ENCODE results near the gene FAM13A.
"Not testable (repeated sequence)": the region's sequence is repeated elsewhere in the genome, so short reads cannot be mapped to it uniquely, and the experiment has no call there.

The FAM13A gene

DNA sequence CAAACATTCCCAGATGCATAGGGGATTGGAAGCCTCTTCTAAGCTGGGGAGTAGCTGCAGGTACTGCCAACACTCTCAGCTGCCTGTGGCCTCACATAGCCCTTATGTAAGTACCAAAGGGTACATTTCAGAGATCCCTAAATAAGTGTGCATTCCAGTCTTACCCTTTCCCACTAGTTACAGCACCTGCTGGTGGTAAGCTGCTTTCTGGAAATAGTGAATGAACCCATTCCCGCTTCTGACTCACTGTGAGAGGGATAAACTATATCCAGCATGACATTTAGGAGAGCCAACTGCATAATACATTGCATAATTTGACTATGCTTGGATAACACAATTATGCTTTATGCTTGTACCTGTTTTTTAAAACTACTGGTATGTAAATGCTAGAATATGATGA is 149.0 kb downstream of the FAM13A start:
- H3K36me3 ChIP-seq (replicated peaks in 1 of 2; ENCODE audit: control insufficient read depth in 2 of 2, insufficient read depth in 2 of 2, low read length in 2 of 2) = peaks cover 4 to 7% of the 10 kb centered on the region in 2 donors
- H2BK5ac ChIP-seq (ENCODE audit: low read length) = no peak overlapping the region
- no peak overlapping the region for H2BK15ac ChIP-seq (ENCODE audit: low read length)
- DNase-seq (ENCODE audit: low spot score) = no peak
- no peak overlapping the region for H2BK120ac ChIP-seq (ENCODE audit: low read depth, low read length)
- no peaks in the 10 kb centered on the region for H3K4me1 ChIP-seq (ENCODE audit: control insufficient read depth in 2 of 2, insufficient read depth in 1 of 2, low read depth in 1 of 2, low read length in 2 of 2)
- H3K27me3 ChIP-seq (ENCODE audit: control insufficient read depth in 3 of 3, insufficient read depth in 3 of 3, low read depth in 1 of 3, low read length in 3 of 3) = no peaks in the 10 kb centered on the region
- H3K9ac ChIP-seq (ENCODE audit: low read depth, low read length, poor library complexity) = no peak overlapping the region
- no peak overlapping the region for H3K27ac ChIP-seq (replicated peaks; ENCODE audit: low read length)
- no peak overlapping the region for H3K4ac ChIP-seq (ENCODE audit: low read length)
- no peak overlapping the region for H3K23ac ChIP-seq (ENCODE audit: low read depth, low read length, poor library complexity)
- no peak overlapping the region for H3K18ac ChIP-seq (ENCODE audit: low read length)
- H3K79me1 ChIP-seq (ENCODE audit: low read depth, low read length) = peaks cover 2% of the 10 kb centered on the region
- no peak overlapping the region for H3K4me3 ChIP-seq (ENCODE audit: low read length in 2 of 2)
- no peak overlapping the region for H2AK5ac ChIP-seq (ENCODE audit: low read depth, low read length)
- H3K14ac ChIP-seq (ENCODE audit: low read length) = no peak overlapping the region
- H3K4me2 ChIP-seq (ENCODE audit: insufficient read depth, low read length, poor library complexity, severe bottlenecking) = no peak overlapping the region
- no peak overlapping the region for H4K91ac ChIP-seq (ENCODE audit: low read depth, low read length, poor library complexity)
- no peak overlapping the region for H4K8ac ChIP-seq (ENCODE audit: low read depth, low read length)
- no peak overlapping the region for H2AFZ ChIP-seq (ENCODE audit: low read length)
- no peak overlapping the region for H2BK12ac ChIP-seq (ENCODE audit: low read length)
- no CpG with 5 or more reads among the region's 1 CpG for WGBS, 2 donors (ENCODE audit: extremely low coverage in 2 of 2, insufficient read length in 2 of 2, insufficient replicate concordance in 1 of 2)
- peaks cover 2 to 5% of the 10 kb centered on the region in 2 donors for H3K9me3 ChIP-seq (replicated peaks in 1 of 2; ENCODE audit: control insufficient read depth in 2 of 2, insufficient read depth in 1 of 2, low read depth in 1 of 2, low read length in 2 of 2)

DNA sequence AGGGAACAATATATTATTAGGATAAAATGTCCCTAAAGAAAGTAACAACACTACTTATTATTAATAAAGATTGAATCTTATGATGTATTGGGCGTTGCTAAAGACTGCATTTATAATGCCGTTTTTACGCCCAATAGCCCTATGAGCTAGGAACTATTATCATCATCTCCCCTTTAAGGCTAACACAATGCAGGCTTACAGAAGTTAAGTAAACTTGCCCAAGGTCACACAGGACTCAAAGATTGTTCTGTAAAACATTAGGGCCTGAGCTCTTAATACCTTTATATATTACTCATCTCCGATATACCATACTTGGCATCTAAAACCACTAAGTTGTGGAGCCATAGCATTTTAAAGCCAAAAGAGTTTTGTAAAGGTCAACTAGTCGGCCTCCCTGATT is 149.5 kb downstream of the FAM13A start:
- H3K4me2 ChIP-seq (ENCODE audit: insufficient read depth, low read length, poor library complexity, severe bottlenecking) = no peak overlapping the region
- no peak overlapping the region for H4K8ac ChIP-seq (ENCODE audit: low read depth, low read length)
- no peaks in the 10 kb centered on the region for H3K4me1 ChIP-seq (ENCODE audit: control insufficient read depth in 2 of 2, insufficient read depth in 1 of 2, low read depth in 1 of 2, low read length in 2 of 2)
- H3K79me1 ChIP-seq (ENCODE audit: low read depth, low read length) = peaks cover 2% of the 10 kb centered on the region
- H3K9me3 ChIP-seq (replicated peaks in 1 of 2; ENCODE audit: control insufficient read depth in 2 of 2, insufficient read depth in 1 of 2, low read depth in 1 of 2, low read length in 2 of 2) = peaks cover 2 to 5% of the 10 kb centered on the region in 2 donors
- H3K27ac ChIP-seq (replicated peaks; ENCODE audit: low read length) = no peak overlapping the region
- H3K14ac ChIP-seq (ENCODE audit: low read length) = no peak overlapping the region
- H3K4me3 ChIP-seq (ENCODE audit: low read length in 2 of 2) = no peak overlapping the region
- no peaks in the 10 kb centered on the region for H3K27me3 ChIP-seq (ENCODE audit: control insufficient read depth in 3 of 3, insufficient read depth in 3 of 3, low read depth in 1 of 3, low read length in 3 of 3)
- H4K91ac ChIP-seq (ENCODE audit: low read depth, low read length, poor library complexity) = no peak overlapping the region
- no peak overlapping the region for H2AFZ ChIP-seq (ENCODE audit: low read length)
- H2BK120ac ChIP-seq (ENCODE audit: low read depth, low read length) = no peak overlapping the region
- no peak overlapping the region for H3K23ac ChIP-seq (ENCODE audit: low read depth, low read length, poor library complexity)
- H2BK5ac ChIP-seq (ENCODE audit: low read length) = no peak overlapping the region
- no peak overlapping the region for H2BK15ac ChIP-seq (ENCODE audit: low read length)
- no peak overlapping the region for H2BK12ac ChIP-seq (ENCODE audit: low read length)
- H3K36me3 ChIP-seq (replicated peaks in 1 of 2; ENCODE audit: control insufficient read depth in 2 of 2, insufficient read depth in 2 of 2, low read length in 2 of 2) = peaks cover 4 to 7% of the 10 kb centered on the region in 2 donors
- no peak overlapping the region for H3K9ac ChIP-seq (ENCODE audit: low read depth, low read length, poor library complexity)
- H3K18ac ChIP-seq (ENCODE audit: low read length) = no peak overlapping the region
- H3K4ac ChIP-seq (ENCODE audit: low read length) = no peak overlapping the region
- H2AK5ac ChIP-seq (ENCODE audit: low read depth, low read length) = no peak overlapping the region
- no peak for DNase-seq (ENCODE audit: low spot score)
- WGBS, 2 donors (ENCODE audit: extremely low coverage in 2 of 2, insufficient read length in 2 of 2, insufficient replicate concordance in 1 of 2) = no CpG with 5 or more reads among the region's 5 CpGs

DNA sequence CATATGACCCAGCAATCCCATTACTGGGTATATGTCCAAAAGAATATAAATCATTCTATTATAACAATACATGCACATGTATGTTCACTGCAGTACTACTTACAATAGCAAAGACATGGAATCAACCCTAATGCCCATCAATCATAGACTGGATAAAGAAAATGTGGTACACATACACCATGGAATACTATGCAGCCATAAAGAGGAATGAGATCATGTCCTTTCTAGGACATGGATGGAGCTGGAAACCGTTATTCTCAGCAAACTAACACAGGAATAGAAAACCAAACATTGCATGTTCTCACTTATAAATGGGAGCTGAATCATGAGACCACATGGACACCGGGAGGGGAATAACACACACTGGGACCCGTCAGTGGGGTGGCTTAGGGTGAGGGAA is 152.7 kb downstream of the FAM13A start:
- not testable (repeated sequence) for H2BK12ac ChIP-seq (ENCODE audit: low read length); H2AK5ac ChIP-seq (ENCODE audit: low read depth, low read length); H3K9me3 ChIP-seq (replicated peaks in 1 of 2; ENCODE audit: control insufficient read depth in 2 of 2, insufficient read depth in 1 of 2, low read depth in 1 of 2, low read length in 2 of 2); H2AFZ ChIP-seq (ENCODE audit: low read length); H3K4ac ChIP-seq (ENCODE audit: low read length); H4K8ac ChIP-seq (ENCODE audit: low read depth, low read length); H3K79me1 ChIP-seq (ENCODE audit: low read depth, low read length); H3K14ac ChIP-seq (ENCODE audit: low read length); H2BK120ac ChIP-seq (ENCODE audit: low read depth, low read length); H3K9ac ChIP-seq (ENCODE audit: low read depth, low read length, poor library complexity); DNase-seq (ENCODE audit: low spot score); H3K23ac ChIP-seq (ENCODE audit: low read depth, low read length, poor library complexity); H3K4me2 ChIP-seq (ENCODE audit: insufficient read depth, low read length, poor library complexity, severe bottlenecking); H3K36me3 ChIP-seq (replicated peaks in 1 of 2; ENCODE audit: control insufficient read depth in 2 of 2, insufficient read depth in 2 of 2, low read length in 2 of 2); H3K4me1 ChIP-seq (ENCODE audit: control insufficient read depth in 2 of 2, insufficient read depth in 1 of 2, low read depth in 1 of 2, low read length in 2 of 2); H3K4me3 ChIP-seq (ENCODE audit: low read length in 2 of 2); H3K27me3 ChIP-seq (ENCODE audit: control insufficient read depth in 3 of 3, insufficient read depth in 3 of 3, low read depth in 1 of 3, low read length in 3 of 3); H3K27ac ChIP-seq (replicated peaks; ENCODE audit: low read length); H2BK15ac ChIP-seq (ENCODE audit: low read length); H2BK5ac ChIP-seq (ENCODE audit: low read length); H4K91ac ChIP-seq (ENCODE audit: low read depth, low read length, poor library complexity); H3K18ac ChIP-seq (ENCODE audit: low read length)
- no CpG with 5 or more reads among the region's 3 CpGs for WGBS, 2 donors (ENCODE audit: extremely low coverage in 2 of 2, insufficient read length in 2 of 2, insufficient replicate concordance in 1 of 2)

DNA sequence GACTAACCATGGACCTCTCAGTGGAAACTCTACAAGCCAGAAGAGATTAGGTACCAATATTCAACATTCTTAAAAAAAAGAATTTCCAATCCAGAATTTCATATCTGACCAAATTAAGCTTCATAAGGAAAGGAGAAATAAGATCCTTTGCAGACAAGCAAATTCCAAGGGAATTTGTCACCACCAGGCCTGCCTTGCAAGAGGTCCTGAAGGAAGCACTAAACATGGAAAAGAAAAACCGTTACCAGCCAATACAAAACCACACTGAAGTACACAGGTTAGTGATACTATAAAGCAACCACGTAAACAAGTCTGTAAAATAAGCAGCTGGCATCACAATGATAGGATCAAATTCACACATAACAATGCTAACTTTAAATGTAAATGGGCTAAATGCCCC is 156.6 kb downstream of the FAM13A start:
- Histone ChIP-seq H3K14ac (ENCODE audit: low read length) (no peak overlapping the region), H2BK5ac (ENCODE audit: low read length) (no peak overlapping the region), H4K91ac (ENCODE audit: low read depth, low read length, poor library complexity) (no peak overlapping the region), H3K27ac (replicated peaks; ENCODE audit: low read length) (no peak overlapping the region), H3K27me3 (ENCODE audit: control insufficient read depth in 3 of 3, insufficient read depth in 3 of 3, low read depth in 1 of 3, low read length in 3 of 3) (no peaks in the 10 kb centered on the region), H3K23ac (ENCODE audit: low read depth, low read length, poor library complexity) (no peak overlapping the region), H2BK15ac (ENCODE audit: low read length) (no peak overlapping the region), H3K4me3 (ENCODE audit: low read length in 2 of 2) (no peak overlapping the region), H2BK120ac (ENCODE audit: low read depth, low read length) (no peak overlapping the region), H2BK12ac (ENCODE audit: low read length) (no peak overlapping the region), H3K4me1 (ENCODE audit: control insufficient read depth in 2 of 2, insufficient read depth in 1 of 2, low read depth in 1 of 2, low read length in 2 of 2) (no peaks in the 10 kb centered on the region), H3K18ac (ENCODE audit: low read length) (no peak overlapping the region), H3K9ac (ENCODE audit: low read depth, low read length, poor library complexity) (no peak overlapping the region), H3K79me1 (ENCODE audit: low read depth, low read length) (no peaks in the 10 kb centered on the region), H3K4me2 (ENCODE audit: insufficient read depth, low read length, poor library complexity, severe bottlenecking) (no peak overlapping the region), H4K8ac (ENCODE audit: low read depth, low read length) (no peak overlapping the region), H2AK5ac (ENCODE audit: low read depth, low read length) (no peak overlapping the region), H2AFZ (ENCODE audit: low read length) (no peak overlapping the region), H3K9me3 (replicated peaks in 1 of 2; ENCODE audit: control insufficient read depth in 2 of 2, insufficient read depth in 1 of 2, low read depth in 1 of 2, low read length in 2 of 2) (peaks cover 2 to 5% of the 10 kb centered on the region in 2 donors), H3K36me3 (replicated peaks in 1 of 2; ENCODE audit: control insufficient read depth in 2 of 2, insufficient read depth in 2 of 2, low read length in 2 of 2) (peaks cover 4 to 6% of the 10 kb centered on the region in 2 donors), H3K4ac (ENCODE audit: low read length) (no peak overlapping the region)
- no CpG with 5 or more reads among the region's 2 CpGs for WGBS, 2 donors (ENCODE audit: extremely low coverage in 2 of 2, insufficient read length in 2 of 2, insufficient replicate concordance in 1 of 2)
- no peak for DNase-seq (ENCODE audit: low spot score)
